Adrenal gland (tissue), 12 donors: ENCODE data around the gene SELENBP1. TPM values are rescaled to one million over a fixed set of nuclear protein-coding genes. Genes with fewer than 3 reads are reported as not detected.
"Not testable (repeated sequence)": the region's sequence is repeated elsewhere in the genome, so short reads cannot be mapped to it uniquely, and the experiment has no call there.

Experiments used
- DNase-seq, 7 donors: peaks; one replicate each; pipeline ENCODE4 v3.0.0-alpha.2; 2019 to 2020
- H3K27ac ChIP-seq, 5 donors: fragments of 200-600 bp; sonication (generic) in 4 of 5; 1 replicate in 3 of 5; 2 replicates in 2 of 5; pipeline versions ENCODE4 v1.5.1 to v1.8.0; 2016 to 2020; ENCODE audit warnings: mild to moderate bottlenecking in 1 of 5
- H3K27me3 ChIP-seq: fragments of 200-600 bp; 2 replicates; pipeline ENCODE4 v1.8.0; 2021
- H3K36me3 ChIP-seq, 2 donors: fragments of 200-600 bp; replicated peaks in 1 of 2; 1 replicate in 1 of 2; 2 replicates in 1 of 2; pipeline versions ENCODE4 v1.5.1 to v1.8.0; 2018 to 2022
- H3K4me1 ChIP-seq, 2 donors: fragments of 200-600 bp; replicated peaks in 1 of 2; 1 replicate in 1 of 2; 2 replicates in 1 of 2; pipeline versions ENCODE4 v1.5.1 to v1.8.0; 2018 to 2021
- H3K4me3 ChIP-seq, 4 donors: fragments of 200-600 bp; sonication (generic) in 3 of 4; one replicate each; pipeline ENCODE4 v1.5.1; 2016 to 2018
- H3K9me3 ChIP-seq, 3 donors: fragments of 200-600 bp; sonication (generic) in 1 of 3; replicated peaks in 1 of 3; 1 replicate in 2 of 3; 2 replicates in 1 of 3; pipeline versions ENCODE4 v1.5.1 to v1.8.0; 2016 to 2021
- POLR2A ChIP-seq, 2 donors: fragments of 450-650 bp; IDR thresholded peaks; one replicate each; pipeline ENCODE4 v1.6.1; 2017; ENCODE audit warnings: antibody characterized with exemption in 2 of 2, mild to moderate bottlenecking in 2 of 2, moderate library complexity in 1 of 2
- WGBS, 4 donors: extraction: QIAGEN DNeasy Blood & Tissue Kit in 2 of 4; methylation state at CpG; one replicate each; pipeline versions ENCODE4 v1.1.5 to v1.1.7; 2013 to 2017; 5-methylcytosine and 5-hydroxymethylcytosine counted together
- intact Hi-C, 2 donors: fragments of 100-400 bp; cut with DNase I; formaldehyde crosslinking; loops; one replicate each; pipeline versions ENCODE4 v1.14.1 to v1.15.0; 2022 to 2023
- polyA plus RNA-seq, 3 donors: library from polyadenylated mRNA; stranded (reverse); fragments of 200-250 nt in 2 of 3; fragments of 350-450 nt in 1 of 3; fragmentation: Illumina TruSeq in 1 of 3; extraction: RNeasy Lipid Tissue Mini Kit (QIAGEN cat#74804) in 1 of 3; gene quantifications; one replicate each; pipeline ENCODE4 v1.2.3, GENCODE V29; 2013 to 2014
- total RNA-seq, 9 donors: library from RNA; depleted of rRNA in 4 of 9; stranded (reverse); fragments of >200 nt in 4 of 9; fragments of 120-200 nt in 1 of 9; fragmentation: NEBNext Ultra II Directional in 1 of 9; extraction: Animal tissue kit (Norgen Biotek cat#: 25700) in 1 of 9; gene quantifications; one replicate each; pipeline versions ENCODE4 v1.1.0 to v1.2.4, GENCODE V29; 2013 to 2023
- TF ChIP-seq, protein P1 (sequence below), 6 experiments: fragments of 450-650 bp in 4 of 6; fragments of 200-600 bp in 2 of 6; sonication (generic) in 1 of 6; IDR thresholded peaks; 1 replicate in 5 of 6; 2 replicates in 1 of 6; pipeline versions ENCODE4 v1.5.1 to v1.8.0; 2016 to 2021; ENCODE audit warnings: antibody characterized with exemption in 6 of 6, mild to moderate bottlenecking in 2 of 6, moderate library complexity in 1 of 6
- donor health status: healthy with polysubstance abuse.
- donor health status: Bipolar disorder and iron deficiency.
- donor health status: DM: yes; HTN: yes; CAD: no.
- donor health status: DM: no; HTN: no; CAD: no.
- donor health status: DM: no; HTN: no; CAD: no.
- donor health status: DM: yes; HTN: yes; CAD: no.

Gene SELENBP1
- total and polyA plus RNA-seq, 12 donors: 11.0 to 61.8 (median 34.3) TPM

DNA sequence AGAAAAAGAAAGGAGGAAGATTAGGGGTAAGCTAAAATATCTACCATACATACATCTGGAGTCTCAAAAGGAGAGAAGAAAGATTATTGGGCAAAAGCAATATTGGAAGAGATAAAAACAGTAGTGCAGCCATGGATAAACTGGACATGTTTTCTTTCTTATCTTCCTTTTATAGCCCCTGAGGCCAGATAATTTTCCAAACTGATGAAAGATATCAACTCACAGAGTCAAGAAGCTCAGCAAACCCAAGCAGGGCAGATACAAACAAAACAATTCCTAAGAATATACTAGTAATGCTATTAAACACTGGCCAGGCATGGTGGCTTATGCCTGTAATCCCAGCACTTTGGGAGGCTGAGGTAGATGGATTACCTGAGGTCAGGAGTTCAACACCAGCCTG, 21.1 kb upstream of the SELENBP1 start:
- intact Hi-C loops: loop anchor here in 1 of 2 donors (10.0 kb wide), 1 partner anchor 89 kb away; no protein-coding TSS in a partner anchor
- H3K9me3 ChIP-seq: no peaks in the 10 kb centered on the region
- no peak for TF ChIP-seq POLR2A (IDR thresholded peaks at IDR 0.05)
- TF ChIP-seq, protein P1, sequence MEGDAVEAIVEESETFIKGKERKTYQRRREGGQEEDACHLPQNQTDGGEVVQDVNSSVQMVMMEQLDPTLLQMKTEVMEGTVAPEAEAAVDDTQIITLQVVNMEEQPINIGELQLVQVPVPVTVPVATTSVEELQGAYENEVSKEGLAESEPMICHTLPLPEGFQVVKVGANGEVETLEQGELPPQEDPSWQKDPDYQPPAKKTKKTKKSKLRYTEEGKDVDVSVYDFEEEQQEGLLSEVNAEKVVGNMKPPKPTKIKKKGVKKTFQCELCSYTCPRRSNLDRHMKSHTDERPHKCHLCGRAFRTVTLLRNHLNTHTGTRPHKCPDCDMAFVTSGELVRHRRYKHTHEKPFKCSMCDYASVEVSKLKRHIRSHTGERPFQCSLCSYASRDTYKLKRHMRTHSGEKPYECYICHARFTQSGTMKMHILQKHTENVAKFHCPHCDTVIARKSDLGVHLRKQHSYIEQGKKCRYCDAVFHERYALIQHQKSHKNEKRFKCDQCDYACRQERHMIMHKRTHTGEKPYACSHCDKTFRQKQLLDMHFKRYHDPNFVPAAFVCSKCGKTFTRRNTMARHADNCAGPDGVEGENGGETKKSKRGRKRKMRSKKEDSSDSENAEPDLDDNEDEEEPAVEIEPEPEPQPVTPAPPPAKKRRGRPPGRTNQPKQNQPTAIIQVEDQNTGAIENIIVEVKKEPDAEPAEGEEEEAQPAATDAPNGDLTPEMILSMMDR (IDR thresholded peaks at IDR 0.05): no peak

DNA sequence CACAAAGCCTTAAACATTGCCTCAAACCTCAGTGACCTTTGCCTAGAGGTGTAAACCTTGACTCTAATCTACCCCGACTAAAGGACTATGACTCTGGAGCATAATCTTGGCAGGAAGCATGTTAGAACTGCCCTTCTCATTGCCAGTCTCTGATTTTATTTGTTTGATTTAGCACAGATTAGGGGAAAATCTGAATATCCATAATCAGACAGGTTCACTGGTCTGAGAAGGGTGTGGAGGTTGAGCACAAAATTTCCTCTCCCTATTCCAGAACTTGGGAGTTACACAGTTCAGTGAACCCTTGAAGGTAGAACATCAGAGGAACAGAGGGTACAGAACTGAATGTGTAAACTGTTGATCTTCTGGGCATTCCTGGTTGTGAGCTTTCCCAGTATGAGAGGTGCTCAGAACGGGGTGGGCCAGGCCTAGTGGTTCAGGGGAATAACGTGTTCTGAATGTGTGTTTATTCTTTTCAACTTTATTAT, 18.6 kb upstream of the SELENBP1 start:
- 63 to 78% (median 73%) methylated on average over 3 of the region's 3 CpGs for WGBS, 4 donors
- intact Hi-C loops: loop anchor here in 1 of 2 donors (10.0 kb wide), 1 partner anchor 86 kb away; no protein-coding TSS in a partner anchor
- TF ChIP-seq POLR2A (IDR thresholded peaks at IDR 0.05): no peak
- TF ChIP-seq, protein P1 (IDR thresholded peaks at IDR 0.05): no peak
- H3K4me1 ChIP-seq: no peaks in the 10 kb centered on the region
- H3K9me3 ChIP-seq: no peaks in the 10 kb centered on the region
- H3K4me3 ChIP-seq: no peak overlapping the region
- H3K27ac ChIP-seq: no peak overlapping the region
- no peaks in the 10 kb centered on the region for H3K27me3 ChIP-seq
- DNase-seq: no peak
- H3K36me3 ChIP-seq: no peaks in the 10 kb centered on the region

More for the DNA sequence above, 21.1 kb upstream of the SELENBP1 start:
- no peak overlapping the region for H3K4me3 ChIP-seq
- no peaks in the 10 kb centered on the region for H3K36me3 ChIP-seq
- no peaks in the 10 kb centered on the region for H3K4me1 ChIP-seq
- H3K27ac ChIP-seq: no peak overlapping the region
- DNase-seq: no peak
- no peaks in the 10 kb centered on the region for H3K27me3 ChIP-seq

DNA sequence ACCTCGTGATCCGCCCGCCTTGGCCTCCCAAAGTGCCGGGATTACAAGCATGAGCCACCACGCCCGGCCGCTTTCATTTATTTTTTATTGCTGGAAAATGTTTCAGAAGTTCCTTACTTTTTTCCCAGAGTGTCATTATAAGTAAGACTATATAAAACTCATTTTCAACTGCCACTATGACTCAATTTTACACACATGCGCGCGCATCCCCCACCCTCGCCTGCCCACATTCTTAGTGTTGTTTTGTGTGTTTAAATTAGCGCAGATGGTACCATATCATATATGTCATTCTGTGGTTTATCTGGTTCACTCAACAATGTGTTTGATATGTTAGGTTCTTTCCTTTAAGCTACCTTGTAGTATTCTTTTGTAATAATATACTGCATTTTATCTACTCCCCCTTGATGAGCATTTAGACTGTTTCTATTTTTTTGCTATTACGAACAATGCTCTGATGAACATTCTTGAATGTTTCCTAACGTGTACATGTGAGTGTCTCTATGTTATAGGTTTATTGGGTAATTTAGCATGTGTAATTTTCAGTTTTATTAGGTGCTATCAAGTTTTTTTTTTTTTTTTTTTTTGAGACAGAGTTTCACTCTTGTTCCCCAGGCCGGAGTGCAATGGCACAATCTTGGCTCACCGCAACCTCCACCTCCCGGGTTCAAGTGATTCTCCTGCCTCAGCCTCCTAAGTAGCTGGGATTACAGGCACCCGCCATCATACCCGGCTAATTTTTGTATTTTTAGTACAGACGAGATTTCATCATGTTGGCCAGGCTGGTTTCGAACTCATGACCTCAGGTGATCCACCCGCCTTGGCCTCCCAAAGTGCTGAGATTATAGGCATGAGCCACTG, 17.9 kb upstream of the SELENBP1 start:
- H3K4me1 ChIP-seq, H3K27ac ChIP-seq, H3K9me3 ChIP-seq, DNase-seq, H3K36me3 ChIP-seq, H3K4me3 ChIP-seq, H3K27me3 ChIP-seq: not testable (repeated sequence)
- intact Hi-C loops: loop anchor here in 1 of 2 donors (10.0 kb wide), 1 partner anchor 86 kb away; no protein-coding TSS in a partner anchor
- 90 to 94% (median 92%) methylated on average over 22 of the region's 22 CpGs for WGBS, 4 donors

DNA sequence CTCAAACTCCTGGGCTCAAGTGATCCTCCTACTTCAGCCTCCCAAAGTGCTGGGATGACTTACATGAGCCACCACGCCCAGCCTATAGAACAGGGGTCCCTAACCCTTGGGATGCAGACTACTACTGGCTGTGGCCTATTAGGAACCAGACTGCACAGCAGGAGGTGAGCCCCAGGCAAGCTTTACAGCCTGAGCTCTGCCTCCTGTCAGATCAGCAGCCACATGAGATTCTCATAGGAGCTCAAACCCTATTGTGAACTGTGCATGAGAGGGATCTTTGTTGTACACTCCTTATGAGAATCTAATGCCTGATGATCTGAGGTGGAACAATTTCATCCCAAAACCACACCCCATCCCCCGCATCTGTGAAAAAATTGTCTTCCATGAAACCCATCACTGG, 13.5 kb upstream of the SELENBP1 start:
- H3K4me3 ChIP-seq: no peak overlapping the region
- H3K27me3 ChIP-seq: no peaks in the 10 kb centered on the region
- intact Hi-C loops: no loop called here
- TF ChIP-seq POLR2A (IDR thresholded peaks at IDR 0.05): no peak
- TF ChIP-seq, protein P1 (IDR thresholded peaks at IDR 0.05): no peak
- H3K36me3 ChIP-seq: no peaks in the 10 kb centered on the region
- peak in 1 of 7 donors; percentile 15 for DNase-seq
- WGBS, 4 donors: 87 to 100% (median 92%) methylated on average over 1 to 2 of the region's 2 CpGs
- no peak overlapping the region for H3K27ac ChIP-seq
- no peaks in the 10 kb centered on the region for H3K4me1 ChIP-seq
- no peaks in the 10 kb centered on the region for H3K9me3 ChIP-seq
